Activated CD4-positive, alpha-beta T cell treated with anti-CD3 and anti-CD28 coated beads, Interleukin-2, amount 10 ng/mL, durations not matched to agents 24 days and 14 days (primary cell): Measurements from ENCODE around the gene TBC1D25. TPM values are rescaled to one million over a fixed set of nuclear protein-coding genes. Genes with fewer than 3 reads are reported as not detected.

ENCODE experiments used
- DNase-seq: peaks from one replicate; pipeline ENCODE4 v3.0.0; 2022
- H3K27ac Mint-ChIP-seq: one replicate; pipeline ENCODE4 v1.8.0; 2022; ENCODE audit warnings: mild to moderate bottlenecking, mixed read lengths
- H3K27me3 Mint-ChIP-seq: one replicate; pipeline ENCODE4 v1.8.0; 2022; ENCODE audit warnings: mixed read lengths
- H3K36me3 Mint-ChIP-seq: one replicate; pipeline ENCODE4 v1.8.0; 2022; ENCODE audit warnings: low read depth, mild to moderate bottlenecking, mixed read lengths
- H3K4me1 Mint-ChIP-seq: one replicate; pipeline ENCODE4 v1.8.0; 2021; ENCODE audit warnings: mixed read lengths
- H3K4me3 Mint-ChIP-seq: one replicate; pipeline ENCODE4 v1.8.0; 2022; ENCODE audit warnings: mild to moderate bottlenecking, moderate library complexity, mixed read lengths
- H3K9me3 Mint-ChIP-seq: one replicate; pipeline ENCODE4 v1.8.0; 2021; ENCODE audit warnings: mixed read lengths
- intact Hi-C: fragments of 100-400 bp; cut with micrococcal nuclease; formaldehyde crosslinking; loops from one replicate; pipeline ENCODE4 v1.15.1; 2023
- total RNA-seq: library from RNA; stranded (reverse); gene quantifications from 2 replicates; pipeline ENCODE4 v1.2.3, GENCODE V29; 2022

TBC1D25 gene
- total RNA-seq, 1 donor from 2014 or later, result 15.9 TPM

- H3K9me3 Mint-ChIP-seq, result no peaks in the 10 kb centered on the region
- no peaks in the 10 kb centered on the region for H3K4me1 Mint-ChIP-seq
- no peak overlapping the region for H3K27ac Mint-ChIP-seq
- no peak overlapping the region for H3K4me3 Mint-ChIP-seq
- no peaks in the 10 kb centered on the region for H3K27me3 Mint-ChIP-seq
- intact Hi-C loops, result no loop called here
- DNase-seq, result no peak
- no peaks in the 10 kb centered on the region for H3K36me3 Mint-ChIP-seq
These were observed 72.2 kb downstream of the TBC1D25 start for GRCh38 chrX:48611703-48612102.

Other genes starting within 250 kb of the TBC1D25 start
- not detected in 2 replicates for gene SSX3, start 183.0 kb upstream of the TBC1D25 start, total RNA-seq
- gene SSX4, start 156.2 kb upstream of the TBC1D25 start, total RNA-seq, result not detected in 2 replicates
- not detected in 2 replicates for gene SSX4B, start 127.8 kb upstream of the TBC1D25 start, total RNA-seq
- 195 and 210 TPM in 2 replicates for gene SLC38A5, start 69.5 kb upstream of the TBC1D25 start, total RNA-seq
- 95.6 and 101 TPM in 2 replicates for gene FTSJ1, start 63.5 kb upstream of the TBC1D25 start, total RNA-seq
- gene PORCN, start 30.7 kb upstream of the TBC1D25 start, total RNA-seq, result 11.5 and 12.9 TPM in 2 replicates
- 159 and 163 TPM in 2 replicates for gene EBP, start 17.9 kb upstream of the TBC1D25 start, total RNA-seq
- gene RBM3, start 34.8 kb downstream of the TBC1D25 start, total RNA-seq, result 317 and 318 TPM in 2 replicates
- 43.8 and 44.9 TPM in 2 replicates for gene WDR13, start 57.8 kb downstream of the TBC1D25 start, total RNA-seq
- gene WAS, start 144.1 kb downstream of the TBC1D25 start, total RNA-seq, result 99.0 and 104 TPM in 2 replicates
- 27.6 and 32.2 TPM in 2 replicates for gene SUV39H1, start 157.0 kb downstream of the TBC1D25 start, total RNA-seq
- not detected in 2 replicates for gene GLOD5, start 222.0 kb downstream of the TBC1D25 start, total RNA-seq
- not detected in 2 replicates for gene GATA1, start 246.9 kb downstream of the TBC1D25 start, total RNA-seq